Endothelial cell of umbilical vein (primary cell): ENCODE data around the gene ZNF195. TPM values are rescaled to one million over a fixed set of nuclear protein-coding genes. Genes with fewer than 3 reads are reported as not detected.
"Not testable (repeated sequence)": the region's sequence is repeated elsewhere in the genome, so short reads cannot be mapped to it uniquely, and the experiment has no call there.

Experiments used
- BruUV-seq: library from RNA; stranded (reverse); fragments of 400-500 nt; replicated peaks from 2 replicates; lab custom pipeline; 2021; lab: Mats Ljungman, UMichigan
- CTCF ChIA-PET: fragments of 300-600, 350-600 bp; sonication (Branson Sonifier 250); formaldehyde crosslinking; loops from one replicate; lab custom pipeline; 2021; ENCODE audit warnings: antibody characterized with exemption, inconsistent platforms; lab: Charles Lee
- POLR2A ChIA-PET: fragments of 300-600, 350-600 bp; sonication (Branson Sonifier 250); formaldehyde crosslinking; loops from one replicate; lab custom pipeline; 2021; ENCODE audit warnings: antibody characterized with exemption, inconsistent platforms; lab: Charles Lee
- DNase-seq: peaks from one replicate; pipeline ENCODE4 v3.0.0-alpha.2; 2011; ENCODE audit warnings: low read depth, low spot score
- FAIRE-seq: peaks from 2 replicates; lab custom pipeline; 2011; peaks lifted over from hg19 to GRCh38; lab: Jason Lieb, UNC
- H2AFZ ChIP-seq: 2 replicates; pipeline ENCODE4 v1.6.0; 2012; ENCODE audit warnings: low read depth, low read length, control low read depth, inconsistent platforms
- H3K27ac ChIP-seq: 2 replicates; pipeline ENCODE4 v1.5.1; 2011; ENCODE audit warnings: low read depth, mild to moderate bottlenecking, control low read depth, low read length, moderate library complexity; ENCODE audit not compliant: insufficient read depth
- H3K27me3 ChIP-seq, 2 experiments: 2 replicates each; pipeline versions ENCODE4 v1.6.0 to v1.6.1; 2011; ENCODE audit warnings: low read length in 2 of 2, mixed read lengths in 1 of 2; ENCODE audit not compliant: control insufficient read depth in 2 of 2, insufficient read depth in 2 of 2
- H3K36me3 ChIP-seq, 2 experiments: 2 replicates in 1 of 2; 3 replicates in 1 of 2; pipeline ENCODE4 v1.5.1; 2011; ENCODE audit warnings: low read length in 2 of 2, mild to moderate bottlenecking in 1 of 2, moderate library complexity in 1 of 2; ENCODE audit not compliant: control insufficient read depth in 2 of 2, insufficient read depth in 2 of 2; ENCODE audit errors: extremely low read depth in 1 of 2
- H3K4me1 ChIP-seq: 3 replicates; pipeline ENCODE4 v1.5.1; 2011; ENCODE audit warnings: mild to moderate bottlenecking, low read length; ENCODE audit not compliant: control insufficient read depth, insufficient read depth; ENCODE audit errors: extremely low read depth
- H3K4me2 ChIP-seq: 2 replicates; pipeline ENCODE4 v1.6.1; 2011; ENCODE audit warnings: low read length, control low read depth, mixed read lengths; ENCODE audit not compliant: insufficient read depth
- H3K4me3 ChIP-seq, 3 experiments: fragments of 200-600 bp in 1 of 3; sonication (generic), shearing (Covaris generic) in 1 of 3; replicated peaks in 1 of 3; 2 replicates each; pipeline ENCODE4 v1.5.1; 2011 to 2016; ENCODE audit warnings: control low read depth in 3 of 3, low read length in 3 of 3, mild to moderate bottlenecking in 2 of 3, inconsistent platforms in 1 of 3, low read depth in 1 of 3, moderate library complexity in 1 of 3; ENCODE audit not compliant: insufficient read depth in 1 of 3
- H3K79me2 ChIP-seq: 2 replicates; pipeline ENCODE4 v1.6.0; 2012; ENCODE audit warnings: low read length, inconsistent platforms; ENCODE audit not compliant: control insufficient read depth, insufficient read depth
- H3K9ac ChIP-seq: replicated peaks from 2 replicates; pipeline ENCODE3; 2011; ENCODE audit warnings: low read length, control low read depth; ENCODE audit not compliant: insufficient read depth; ENCODE audit errors: extremely low read depth
- H3K9me1 ChIP-seq: replicated peaks from 3 replicates; pipeline ENCODE4 v1.6.0; 2011; ENCODE audit warnings: mild to moderate bottlenecking, low read length; ENCODE audit not compliant: control insufficient read depth, insufficient read depth; ENCODE audit errors: extremely low read depth
- H3K9me3 ChIP-seq: replicated peaks from 2 replicates; pipeline ENCODE4 v1.5.1; 2012; ENCODE audit warnings: low read length, inconsistent platforms; ENCODE audit not compliant: control insufficient read depth, insufficient read depth
- H4K20me1 ChIP-seq: replicated peaks from 2 replicates; pipeline ENCODE3; 2011; ENCODE audit warnings: mild to moderate bottlenecking, low read length; ENCODE audit not compliant: control insufficient read depth, insufficient read depth; ENCODE audit errors: extremely low read depth
- CTCF ChIP-seq, 2 donors: IDR thresholded peaks; 1 replicate in 1 of 2; 2 replicates in 1 of 2; pipeline ENCODE4 v1.5.1; 2011; ENCODE audit warnings: low read length in 2 of 2, mild to moderate bottlenecking in 2 of 2, moderate library complexity in 2 of 2, control low read depth in 1 of 2, inconsistent platforms in 1 of 2, low read depth in 1 of 2; ENCODE audit not compliant: insufficient read depth in 1 of 2; ENCODE audit errors: extremely low read depth in 1 of 2
- dilution Hi-C: fragments of 300-500 bp; cut with MboI; formaldehyde crosslinking; loops from one replicate; pipeline ENCODE4 v1.15.0; 2019; ENCODE audit warnings: low sequenced_read_pairs; ENCODE audit not compliant: extremely low pct_ligation_motif_present
- intact Hi-C: fragments of 100-400 bp; cut with micrococcal nuclease; formaldehyde crosslinking; loops from one replicate; pipeline ENCODE4 v1.10.0; 2022
- polyA plus RNA-seq, 4 experiments: library from polyadenylated mRNA; depleted of rRNA in 3 of 4; stranded (reverse) in 3 of 4; unstranded in 1 of 4; fragments of >200 nt; gene quantifications; 2 replicates each; pipeline versions ENCODE4 v1.2.1 to v1.2.3, GENCODE V29; 2011 to 2012; ENCODE audit warnings: missing spikeins in 1 of 4
- total RNA-seq: library from RNA; stranded (reverse); gene quantifications from 2 replicates; pipeline ENCODE4 v1.2.3, GENCODE V29; 2021

Gene ZNF195
- total and polyA plus RNA-seq, 2 donors (not counting 3 experiments of a cell fraction or from before 2014, with no cell fraction given), result 12.8 to 32.5 TPM

DNA sequence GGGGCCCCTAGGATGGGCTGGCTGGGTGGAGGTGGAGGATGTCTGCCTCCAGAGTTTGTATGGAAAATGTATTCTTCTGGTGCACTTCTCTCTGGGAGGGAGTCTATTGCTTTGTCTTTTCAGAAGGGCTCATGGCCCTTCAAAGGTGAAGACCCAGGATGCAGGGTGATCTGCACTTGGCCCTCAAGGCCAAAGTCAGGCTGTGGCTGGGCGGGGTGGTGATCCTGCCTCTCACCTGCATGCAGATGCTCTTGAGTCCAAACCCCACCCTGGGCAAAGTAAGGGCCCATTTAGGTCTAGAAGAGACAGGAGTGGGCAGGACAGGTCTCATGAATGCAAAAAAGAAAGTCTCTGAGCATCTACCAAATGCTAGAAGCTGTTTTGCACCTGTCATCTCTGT is 40.5 kb upstream of the ZNF195 start:
- intact Hi-C loops, result loop anchor here (5.0 kb wide), 1 partner anchor 887 kb away; no protein-coding TSS in a partner anchor
- H2AFZ ChIP-seq, FAIRE-seq, POLR2A ChIA-PET, CTCF ChIA-PET, BruUV-seq, H3K9ac ChIP-seq, H3K27me3 ChIP-seq, H3K4me1 ChIP-seq, H3K36me3 ChIP-seq, H4K20me1 ChIP-seq, dilution Hi-C loops, DNase-seq, H3K4me2 ChIP-seq, H3K9me1 ChIP-seq, H3K79me2 ChIP-seq, H3K4me3 ChIP-seq, H3K9me3 ChIP-seq, H3K27ac ChIP-seq: not testable (repeated sequence)

GRCh38 chr11:3417047-3417446 is 38.1 kb upstream of the ZNF195 start:
- H3K27ac ChIP-seq, dilution Hi-C loops, H3K9me1 ChIP-seq, H2AFZ ChIP-seq, POLR2A ChIA-PET, H3K27me3 ChIP-seq, H4K20me1 ChIP-seq, H3K4me3 ChIP-seq, H3K36me3 ChIP-seq, H3K9ac ChIP-seq, FAIRE-seq, H3K9me3 ChIP-seq, BruUV-seq, H3K4me2 ChIP-seq, H3K79me2 ChIP-seq, H3K4me1 ChIP-seq: not testable (repeated sequence)
- peak; percentile 18 for DNase-seq
- peak; percentile 31 to 43 for TF ChIP-seq CTCF (IDR thresholded peaks at IDR 0.05; ENCODE audit: extremely low read depth in 1 of 2, insufficient read depth in 1 of 2, low read depth in 1 of 2, low read length in 2 of 2)
- CTCF ChIA-PET, result interaction anchor here (1.0 to 1.1 kb wide), 2 partner anchors 77 to 380 kb away, joined by 3 read pairs; no protein-coding TSS in a partner anchor
- intact Hi-C loops, result loop anchor here (5.0 kb wide), 1 partner anchor 885 kb away; no protein-coding TSS in a partner anchor

GRCh38 chr11:3415301-3415700 is 36.4 kb upstream of the ZNF195 start:
- FAIRE-seq, dilution Hi-C loops: not testable (repeated sequence)
- intact Hi-C loops, result loop anchor here (5.0 kb wide), 1 partner anchor 883 kb away; no protein-coding TSS in a partner anchor

More at GRCh38 chr11:3415301-3415700, 36.4 kb upstream of the ZNF195 start:
- H3K4me1 ChIP-seq, H3K36me3 ChIP-seq, H3K9ac ChIP-seq, H3K79me2 ChIP-seq, BruUV-seq, DNase-seq, POLR2A ChIA-PET, H3K9me1 ChIP-seq, H2AFZ ChIP-seq, H3K4me2 ChIP-seq, H3K27me3 ChIP-seq, H3K4me3 ChIP-seq, H3K27ac ChIP-seq, H3K9me3 ChIP-seq, CTCF ChIA-PET, H4K20me1 ChIP-seq: not testable (repeated sequence)
